Measurements from ENCODE around the gene TSEN2.

GRCh38 chr3:12458901-12459300 is 25.4 kb upstream of the TSEN2 start:
- no peak for TF ChIP-seq TCF7L2 (IDR thresholded peaks at IDR 0.05; ENCODE audit: low read depth, low read length)
- TF ChIP-seq ILF3 (IDR thresholded peaks at IDR 0.05; ENCODE audit: borderline replicate concordance): no peak
- TF ChIP-seq DIDO1 (tag; IDR thresholded peaks at IDR 0.05; ENCODE audit: low read depth): no peak
- no peak for TF ChIP-seq CTCF (IDR thresholded peaks at IDR 0.05 in 2 of 3, conservative IDR thresholded peaks at IDR 0.05 in 1 of 3; ENCODE audit: insufficient read depth in 2 of 3, low read depth in 1 of 3, low read length in 3 of 3)

Measured in K562 (cell line).